ENCODE measurements around the gene TSPAN9.

TSPAN9 gene

DNA sequence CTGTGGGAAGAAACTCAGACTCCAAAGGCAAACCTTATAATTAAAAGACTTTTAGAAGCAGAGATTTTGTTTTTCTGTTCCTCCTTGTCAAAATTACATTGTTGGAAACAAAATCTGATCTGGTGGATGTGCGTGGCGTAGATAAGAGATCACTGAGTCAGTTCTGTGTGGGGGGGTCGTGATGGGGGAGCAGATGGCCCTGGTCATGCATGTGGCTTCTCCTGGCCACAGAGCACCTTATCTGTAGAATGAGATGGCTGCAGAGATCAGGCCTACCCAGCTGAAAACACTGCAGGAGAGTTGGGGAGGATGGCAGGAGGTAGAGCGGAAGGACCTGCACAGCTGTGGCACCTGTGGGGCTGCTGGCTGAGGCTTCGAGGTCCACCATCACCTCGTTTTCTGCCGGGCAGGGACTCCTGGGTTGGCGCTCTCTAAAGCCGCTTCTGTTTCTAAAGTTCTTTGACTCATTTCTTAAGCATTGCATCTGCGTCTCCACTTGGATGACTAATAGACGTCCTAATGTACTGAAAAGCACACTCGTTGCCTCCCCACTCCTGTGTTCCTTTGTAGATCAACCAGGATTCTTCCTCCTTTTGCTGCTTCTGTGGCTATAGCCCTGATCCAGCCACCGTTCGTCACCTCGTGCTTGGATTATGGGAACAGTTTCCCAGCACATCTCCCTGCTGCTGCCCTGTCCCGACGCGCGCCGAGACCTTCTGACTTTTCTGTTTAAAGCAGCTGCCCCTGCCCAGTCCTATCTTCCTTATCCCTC is 93.4 kb downstream of the TSPAN9 start:
- no peak for DNase-seq

- DNase-seq: no peak
Measured at GRCh38 chr12:3171195-3171591, 94.0 kb downstream of the TSPAN9 start.

DNA sequence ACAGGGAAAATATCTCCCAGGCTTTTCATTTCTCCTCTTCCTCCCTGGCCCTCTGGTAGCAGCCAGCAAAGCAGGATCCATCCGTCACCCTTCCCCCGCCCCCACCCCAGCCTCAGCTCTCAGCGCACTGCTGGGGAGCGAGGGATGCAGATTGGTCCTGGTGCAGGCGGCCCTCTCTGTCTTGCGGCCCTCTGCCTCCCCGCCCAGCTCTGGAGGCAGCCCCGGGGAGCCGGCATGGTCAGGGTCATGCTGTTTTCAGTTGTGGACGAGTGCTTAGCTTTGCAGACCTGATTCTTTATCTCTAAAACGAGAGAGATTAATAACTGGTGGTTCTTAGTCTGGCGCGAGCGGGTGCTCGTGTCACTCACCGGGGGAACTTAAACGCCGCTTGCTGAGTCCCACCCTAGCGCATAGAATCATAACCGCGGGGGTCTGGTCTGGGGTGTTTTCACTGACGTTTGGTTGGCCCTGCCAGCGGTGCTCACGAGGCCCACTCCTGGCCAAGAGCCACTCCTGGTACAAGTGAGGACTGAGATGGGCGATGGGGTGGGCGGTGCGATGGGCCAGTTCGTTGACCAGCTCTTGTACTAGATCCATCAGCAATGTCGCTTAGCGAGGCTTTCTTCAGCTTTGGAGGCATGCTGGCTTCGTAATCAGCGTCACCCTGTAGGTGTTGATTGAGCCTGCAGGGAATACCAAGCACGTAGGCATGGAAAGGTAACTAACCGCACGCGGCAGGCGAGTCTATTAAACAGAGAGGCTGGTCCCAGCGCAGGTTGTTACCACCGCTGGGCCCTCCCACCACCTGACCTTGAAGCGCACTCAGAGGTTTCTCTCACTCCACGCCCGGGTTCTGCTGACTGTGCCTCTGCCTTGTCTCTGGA is 95.2 kb downstream of the TSPAN9 start:
- no peak for DNase-seq

DNA sequence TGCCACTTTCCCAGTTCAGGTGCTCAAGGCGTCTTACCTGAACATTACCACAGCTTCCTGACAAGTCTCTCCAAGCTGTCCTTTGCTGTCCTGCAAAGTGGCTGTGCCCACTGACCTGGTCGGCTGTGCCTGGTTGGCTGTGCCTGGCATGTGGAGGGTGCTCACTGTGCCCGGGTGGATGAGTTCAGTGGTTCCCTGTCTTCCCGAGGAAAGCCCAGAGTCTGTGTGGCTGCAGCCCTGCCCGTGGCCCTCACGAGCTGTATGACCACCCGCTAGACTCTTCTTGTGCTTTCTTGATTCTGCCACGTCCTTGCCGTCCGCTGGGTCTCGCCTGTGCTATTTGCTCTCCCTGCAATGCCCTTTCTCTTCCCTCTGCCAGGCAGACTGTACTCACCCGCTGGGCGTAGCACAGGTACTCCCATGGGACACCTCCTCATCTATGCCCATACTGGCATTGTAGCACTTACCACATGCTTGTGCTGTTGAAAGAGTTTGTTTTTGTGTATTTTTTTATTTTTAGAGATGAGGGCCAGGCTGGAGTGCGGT is 95.9 kb downstream of the TSPAN9 start:
- no peak for DNase-seq

DNA sequence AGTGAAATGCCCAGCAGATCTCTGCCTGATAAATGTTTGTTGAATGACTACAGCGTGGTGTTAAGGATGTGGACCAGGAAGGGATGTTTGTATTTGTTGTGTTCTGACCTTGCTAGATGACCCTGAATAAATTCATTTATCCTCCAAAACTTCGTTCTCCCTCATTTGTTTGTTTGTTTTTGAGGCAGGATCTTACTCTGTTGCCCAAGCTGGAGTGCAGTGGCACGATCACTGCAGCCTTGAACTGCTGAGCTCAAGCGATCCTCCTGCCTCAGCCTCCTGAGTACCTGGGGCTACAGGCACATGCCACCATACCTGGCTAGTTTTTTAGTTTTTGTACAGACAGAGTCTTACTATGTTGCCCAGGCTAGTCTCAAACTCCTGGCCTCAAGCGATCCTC is 96.7 kb downstream of the TSPAN9 start:
- DNase-seq: no peak

DNA sequence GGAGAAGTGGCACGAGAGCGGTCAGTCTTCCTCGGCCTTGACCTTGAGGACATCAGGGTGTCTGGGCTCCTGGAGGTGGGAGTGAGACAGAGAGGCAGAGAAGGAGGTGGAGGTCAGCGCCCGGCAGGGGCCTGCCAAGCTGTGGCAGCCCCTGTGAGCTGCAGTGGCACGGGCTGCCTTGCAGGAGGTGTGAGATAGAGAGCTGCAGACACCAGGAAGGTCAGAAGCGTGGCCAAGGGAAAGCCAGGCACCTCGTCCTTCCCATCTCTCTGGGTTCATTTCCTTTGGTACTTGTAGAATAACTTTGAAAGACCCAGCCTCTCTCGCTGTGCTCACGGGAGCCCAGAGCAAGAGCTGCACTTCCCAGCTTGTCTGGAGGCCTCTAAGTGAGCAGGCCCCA is 98.1 kb downstream of the TSPAN9 start:
- DNase-seq: no peak

GRCh38 chr12:3176754-3177153 is 99.6 kb downstream of the TSPAN9 start:
- DNase-seq: no peak

GRCh38 chr12:3177778-3178425 is 100.7 kb downstream of the TSPAN9 start:
- DNase-seq: no peak

- DNase-seq: no peak
Measured at GRCh38 chr12:3178671-3179313, 101.6 kb downstream of the TSPAN9 start.

DNA sequence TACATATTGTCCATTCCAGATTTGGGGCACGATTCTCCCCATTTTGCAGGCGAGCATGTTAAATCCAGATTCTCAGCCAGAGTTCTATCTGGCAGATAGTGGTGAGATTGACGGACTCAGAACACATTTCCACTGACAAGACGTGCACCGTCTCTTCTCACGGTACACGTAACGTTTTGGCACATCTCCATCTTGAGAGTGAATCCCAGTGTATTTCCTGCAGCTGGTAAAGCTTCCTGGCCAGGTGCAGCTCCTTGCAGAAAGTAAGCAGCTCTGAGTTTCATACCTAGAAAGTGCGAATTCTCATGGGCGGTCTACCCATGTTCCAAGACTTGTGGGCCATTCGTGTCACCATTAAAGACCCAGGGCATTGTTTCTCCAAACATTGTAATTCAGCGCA is 102.6 kb downstream of the TSPAN9 start:
- DNase-seq: no peak

GRCh38 chr12:3182426-3182825 is 105.2 kb downstream of the TSPAN9 start:
- DNase-seq: no peak

DNA sequence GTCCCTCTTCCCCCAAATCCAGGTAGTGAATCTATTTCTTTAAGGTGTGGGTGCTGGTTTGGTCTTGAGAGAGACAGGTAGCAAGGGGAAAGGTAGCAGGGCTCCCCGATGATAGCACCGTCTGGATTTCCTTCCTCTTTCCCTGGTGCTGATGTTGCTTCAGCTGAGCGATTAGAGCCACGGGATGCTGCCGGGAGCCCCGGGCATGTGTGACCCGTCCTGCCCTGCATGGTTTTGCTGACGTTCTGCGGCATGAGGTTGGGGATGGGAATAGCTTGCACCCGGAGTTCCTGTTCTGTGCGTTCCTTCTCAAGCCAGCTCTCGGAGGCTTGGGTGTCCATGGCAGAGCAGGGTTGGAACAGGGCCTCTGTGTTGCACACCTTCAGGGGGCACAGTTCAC is 107.3 kb downstream of the TSPAN9 start:
- DNase-seq: no peak

- DNase-seq: no peak
Measured at GRCh38 chr12:3185260-3185870, 108.2 kb downstream of the TSPAN9 start.

GRCh38 chr12:3186546-3187215 is 109.5 kb downstream of the TSPAN9 start:
- DNase-seq: no peak

DNA sequence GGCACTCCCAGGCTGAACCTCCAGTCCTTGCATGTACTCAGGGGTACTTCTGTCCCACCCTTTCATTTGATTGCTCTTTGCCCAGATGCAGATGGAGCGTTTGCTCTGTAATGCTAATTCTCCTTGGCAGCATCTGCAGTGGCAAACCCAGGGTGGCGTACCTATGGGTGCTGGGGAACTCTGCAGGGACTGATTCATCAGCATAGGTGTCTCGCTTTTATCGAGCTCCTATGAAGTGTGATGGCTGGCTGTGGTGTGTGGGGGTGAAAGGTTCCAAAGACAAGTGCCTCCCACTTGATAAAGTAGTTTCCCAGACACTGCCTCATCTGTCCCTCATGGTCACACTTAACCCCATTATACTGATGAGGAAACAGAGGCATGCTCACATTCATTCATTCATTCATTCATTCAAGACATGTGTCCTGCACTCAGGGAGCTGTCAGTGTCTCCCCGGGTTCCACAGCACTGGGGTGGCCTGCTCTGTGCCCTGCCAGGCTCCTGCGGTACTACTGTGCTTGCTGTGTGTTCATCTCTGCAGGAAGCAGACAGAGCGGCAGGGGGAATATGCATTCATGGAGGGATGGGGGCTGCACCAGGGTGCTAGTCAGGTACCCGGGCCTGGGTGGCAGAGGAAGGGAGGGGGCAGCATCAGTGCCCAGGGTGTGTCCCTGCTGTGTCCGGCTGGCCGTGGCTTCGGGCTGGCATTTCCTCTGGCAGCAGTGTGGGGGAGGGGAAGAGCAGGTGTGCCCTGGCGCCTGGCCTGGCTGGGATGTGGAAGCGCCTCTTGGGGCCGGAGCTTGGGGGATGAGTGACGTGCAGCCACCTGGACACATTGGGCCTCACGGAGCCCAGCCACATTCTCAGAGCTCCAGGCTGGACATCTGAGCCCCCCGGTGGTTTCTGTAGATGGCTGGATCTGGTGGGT is 110.9 kb downstream of the TSPAN9 start:
- no peak for DNase-seq

DNA sequence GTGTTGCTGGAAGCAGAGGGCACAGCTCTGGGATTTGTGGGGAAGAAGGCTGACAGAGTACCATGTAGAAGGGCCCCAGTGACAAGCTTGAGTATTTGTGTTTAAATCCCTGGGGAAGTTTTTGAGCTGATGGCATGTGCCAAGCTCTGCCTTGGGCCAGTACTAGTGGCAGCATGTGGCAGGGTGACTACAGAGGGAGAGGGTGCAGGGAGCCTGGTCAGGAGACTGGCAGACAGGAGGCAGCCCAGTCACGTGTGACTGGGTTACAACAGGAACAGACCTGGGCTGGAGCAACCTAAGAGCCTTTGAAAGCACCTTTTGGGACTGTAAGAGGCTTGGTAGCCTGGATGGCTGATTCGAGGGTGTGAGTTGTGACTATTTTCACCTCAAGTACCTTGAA is 112.1 kb downstream of the TSPAN9 start:
- no peak for DNase-seq

GRCh38 chr12:3190101-3190500 is 112.9 kb downstream of the TSPAN9 start:
- no peak for DNase-seq

DNA sequence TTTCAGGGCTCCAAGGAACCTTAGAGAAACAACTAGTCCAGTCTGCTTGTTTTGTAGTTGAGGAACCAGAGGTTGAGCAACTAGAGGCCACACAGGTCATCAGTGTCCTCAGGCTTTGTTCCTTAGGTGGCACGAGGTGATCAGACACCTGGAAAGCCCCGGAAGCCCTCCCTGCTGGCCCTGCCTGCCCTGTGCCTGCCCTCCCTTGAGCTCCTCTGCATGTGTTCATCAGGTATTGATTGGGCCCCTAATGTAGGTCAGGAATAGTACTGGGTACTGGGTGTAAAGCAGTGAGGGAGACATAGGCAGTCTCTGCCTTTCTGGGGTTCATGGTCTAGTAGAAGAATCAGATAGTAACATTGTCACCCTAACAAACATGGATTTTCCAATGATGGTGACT is 114.3 kb downstream of the TSPAN9 start:
- no peak for DNase-seq

DNA sequence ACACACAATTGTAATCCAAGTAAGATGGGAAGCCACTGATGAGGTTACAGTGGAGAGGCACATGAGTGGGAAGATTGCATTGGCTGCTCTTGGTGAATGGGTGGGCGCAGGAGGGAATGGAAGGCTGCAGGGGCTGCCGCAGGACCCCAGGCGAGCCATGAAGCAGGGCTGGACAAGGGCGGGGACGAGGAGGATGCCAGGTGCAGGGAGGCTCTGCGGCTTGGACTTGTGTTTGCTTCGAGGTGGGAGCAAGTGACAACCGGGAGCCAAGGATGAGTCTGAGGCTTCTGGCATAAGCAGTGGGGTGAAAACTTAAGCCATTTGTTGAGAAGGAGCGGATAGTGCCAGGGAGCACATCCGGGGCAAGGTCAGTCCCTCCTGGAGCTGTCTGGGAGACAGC is 115.0 kb downstream of the TSPAN9 start:
- DNase-seq: no peak

DNA sequence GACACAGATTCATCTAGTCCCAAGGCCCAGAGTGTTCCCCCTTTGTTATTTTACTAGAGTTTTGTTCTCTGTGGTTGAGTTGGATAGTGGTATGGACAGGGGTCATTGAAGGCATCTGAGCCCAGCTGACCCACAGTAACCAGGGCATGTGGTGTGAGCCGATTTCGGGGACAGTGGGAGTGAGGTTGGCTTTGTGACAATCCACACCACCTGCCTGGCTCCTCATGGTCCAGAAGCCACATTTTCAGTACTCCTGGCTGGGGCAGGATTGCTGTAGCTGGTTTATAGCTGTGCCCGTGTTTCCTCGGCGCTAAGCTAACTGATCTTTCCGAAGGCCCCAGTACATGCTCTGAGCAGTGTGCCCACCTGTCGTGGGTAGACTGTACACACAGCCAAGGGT is 116.0 kb downstream of the TSPAN9 start:
- no peak for DNase-seq

DNA sequence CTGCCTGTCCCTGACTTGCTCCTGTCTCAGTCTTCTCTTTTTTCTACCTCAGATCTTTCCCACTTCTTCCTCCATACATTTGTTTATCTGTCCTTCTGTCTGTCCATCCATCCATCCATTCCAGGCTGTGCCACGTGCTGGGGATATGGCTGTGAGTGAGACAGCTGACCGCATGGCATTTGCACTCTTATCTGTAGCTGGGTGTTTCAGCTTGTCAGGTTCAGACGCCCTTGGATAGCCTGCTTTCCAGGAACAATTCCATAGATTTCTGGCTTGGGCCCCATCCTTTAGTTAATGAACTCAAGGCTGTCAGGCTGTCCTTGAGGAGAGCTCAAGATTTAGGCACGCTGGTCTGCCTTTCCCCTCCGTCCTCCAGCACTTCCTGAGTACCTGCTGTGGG is 116.6 kb downstream of the TSPAN9 start:
- no peak for DNase-seq
